Measurements from ENCODE around the gene PRR23E.

PRR23E gene

DNA sequence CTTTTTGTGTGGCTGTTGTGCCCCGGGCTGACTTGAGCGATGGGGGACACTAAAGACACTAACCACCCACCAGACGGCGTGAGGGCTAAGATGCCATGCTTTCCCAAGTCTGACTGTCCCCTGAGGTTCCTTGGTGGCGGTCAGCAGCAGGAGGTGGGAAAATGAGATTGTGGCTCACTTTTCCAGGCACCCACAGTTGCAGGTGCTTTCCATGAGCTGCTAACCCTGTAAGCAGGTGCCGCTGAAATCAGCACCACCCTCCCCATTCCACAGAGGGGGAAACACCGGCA is 17.7 kb downstream of the PRR23E start:
- no peak for FAIRE-seq

DNA sequence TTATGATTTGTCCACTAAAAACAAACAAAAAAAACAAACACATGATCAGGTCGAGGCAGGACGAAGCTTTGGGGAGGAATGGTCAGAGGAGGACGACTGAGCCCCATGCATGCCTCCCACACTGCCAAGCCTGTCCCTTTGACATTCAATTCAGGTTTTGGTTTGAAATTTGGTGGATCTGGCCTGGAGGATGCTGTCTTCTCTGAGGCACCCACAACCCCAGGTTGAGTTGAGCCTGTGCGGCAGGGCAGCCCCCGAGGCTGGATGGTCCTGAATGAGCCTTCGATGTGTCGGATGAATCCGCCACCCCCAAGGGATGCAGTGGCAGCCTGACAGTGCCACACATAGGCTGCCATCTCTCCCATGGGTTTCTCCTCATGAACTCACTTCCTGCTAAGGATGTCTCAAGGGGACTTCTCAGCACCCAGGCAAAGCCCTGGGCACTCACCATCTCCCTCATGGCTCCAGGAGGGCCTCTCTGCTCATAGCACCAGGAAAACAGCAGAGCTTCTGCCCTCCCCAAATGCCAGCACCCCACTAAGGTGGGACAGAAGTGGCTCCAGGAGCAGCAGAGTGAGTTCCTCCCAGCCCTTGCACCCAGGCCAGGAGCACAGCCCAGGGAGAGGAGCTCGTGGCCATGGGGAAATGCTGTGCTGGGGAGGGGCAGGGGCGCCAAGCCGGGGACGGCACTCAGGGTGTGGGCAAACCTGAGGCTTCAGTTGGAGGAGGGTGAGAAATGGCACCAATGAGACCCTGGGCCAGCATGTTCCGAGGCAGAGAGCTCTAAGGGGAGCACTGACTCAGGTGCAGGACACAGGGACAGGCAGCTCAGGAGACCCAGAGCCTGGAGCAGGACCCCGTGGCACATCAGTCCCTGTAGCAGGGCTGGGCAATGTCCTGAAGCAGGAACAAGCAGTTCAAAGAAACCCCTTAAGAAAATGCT is 18.5 kb downstream of the PRR23E start:
- FAIRE-seq = no peak

DNA sequence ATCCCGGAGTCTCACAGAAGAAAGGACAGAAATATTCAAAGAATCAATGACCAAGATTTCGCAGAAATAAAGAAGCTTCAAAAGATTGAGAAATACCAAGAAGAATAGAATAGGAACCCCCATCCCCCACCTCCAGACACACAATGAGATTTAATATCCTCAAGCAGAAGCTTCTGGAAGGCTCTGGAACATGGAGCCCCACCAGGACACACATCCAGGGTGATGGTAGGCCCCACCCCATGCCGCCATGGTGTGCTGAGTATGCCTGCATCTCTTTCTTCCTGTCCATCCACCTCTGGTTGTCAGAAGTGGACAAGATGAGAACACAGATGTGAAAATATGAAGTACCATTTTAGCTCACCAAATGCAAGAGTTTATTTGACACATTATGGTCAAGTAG is 19.3 kb downstream of the PRR23E start:
- no peak for FAIRE-seq

DNA sequence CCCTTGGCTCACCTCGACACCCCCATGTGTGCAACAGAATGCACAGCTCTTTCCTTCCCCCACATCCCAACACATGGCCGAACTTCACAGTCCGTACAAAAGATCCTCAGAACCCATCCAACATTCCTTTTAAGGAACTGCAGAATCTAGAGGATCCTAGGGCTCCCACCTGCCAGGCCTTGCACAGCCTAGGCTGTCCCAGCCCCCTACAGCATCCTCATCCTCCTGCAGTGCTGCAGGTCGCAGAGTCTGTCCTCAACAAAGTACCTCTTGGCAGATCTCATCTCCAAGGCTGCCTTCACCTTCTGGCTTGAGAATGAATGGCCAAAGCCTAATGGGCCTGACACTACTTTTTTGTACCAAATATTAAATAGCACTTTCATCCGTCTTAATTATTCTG is 19.8 kb downstream of the PRR23E start:
- FAIRE-seq = no peak

DNA sequence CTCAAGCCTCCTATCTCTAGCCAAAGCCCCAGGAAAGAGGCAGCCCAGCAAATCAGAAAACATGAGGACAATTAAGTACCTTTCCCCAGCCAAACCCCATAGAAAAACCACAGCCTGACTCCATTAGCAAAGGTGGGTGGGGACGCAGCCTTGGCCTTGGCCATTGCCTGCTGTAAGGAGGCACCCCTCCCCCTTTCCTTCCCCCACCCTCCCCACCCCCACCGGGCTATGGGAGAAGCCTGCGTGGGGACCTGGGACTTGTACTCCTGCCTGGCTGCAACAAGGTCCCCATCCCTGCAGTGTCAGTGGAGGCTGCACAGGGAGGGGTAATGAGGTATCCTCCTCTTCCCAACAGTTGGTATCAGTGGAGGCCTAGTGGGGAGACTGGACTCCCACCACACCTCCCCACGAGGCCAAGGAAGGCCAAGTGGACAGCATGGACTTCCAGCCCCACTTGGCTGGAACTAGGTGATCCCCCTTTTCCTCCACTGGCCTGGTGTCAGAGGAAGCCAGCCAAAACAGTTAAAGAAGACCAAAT is 20.5 kb downstream of the PRR23E start:
- no peak for FAIRE-seq

DNA sequence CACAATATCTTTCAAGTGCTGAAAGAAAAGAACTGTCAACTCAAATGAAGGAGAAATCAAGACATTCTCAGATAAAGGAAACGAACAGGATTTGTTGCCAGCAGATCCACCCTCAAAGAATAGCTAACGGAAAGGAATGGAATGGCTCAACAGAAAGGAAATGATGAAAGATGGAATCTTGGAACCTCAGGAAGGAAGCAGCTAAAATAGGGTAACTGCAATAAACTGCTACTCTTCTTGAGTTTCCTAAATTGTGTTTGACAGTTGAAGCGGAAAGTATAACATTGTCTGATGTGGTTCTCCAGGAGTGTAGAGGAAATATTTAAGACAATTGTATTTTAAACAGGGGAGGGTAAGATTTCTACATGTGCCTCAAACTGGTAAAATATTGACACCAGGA is 22.0 kb downstream of the PRR23E start:
- no peak for FAIRE-seq

DNA sequence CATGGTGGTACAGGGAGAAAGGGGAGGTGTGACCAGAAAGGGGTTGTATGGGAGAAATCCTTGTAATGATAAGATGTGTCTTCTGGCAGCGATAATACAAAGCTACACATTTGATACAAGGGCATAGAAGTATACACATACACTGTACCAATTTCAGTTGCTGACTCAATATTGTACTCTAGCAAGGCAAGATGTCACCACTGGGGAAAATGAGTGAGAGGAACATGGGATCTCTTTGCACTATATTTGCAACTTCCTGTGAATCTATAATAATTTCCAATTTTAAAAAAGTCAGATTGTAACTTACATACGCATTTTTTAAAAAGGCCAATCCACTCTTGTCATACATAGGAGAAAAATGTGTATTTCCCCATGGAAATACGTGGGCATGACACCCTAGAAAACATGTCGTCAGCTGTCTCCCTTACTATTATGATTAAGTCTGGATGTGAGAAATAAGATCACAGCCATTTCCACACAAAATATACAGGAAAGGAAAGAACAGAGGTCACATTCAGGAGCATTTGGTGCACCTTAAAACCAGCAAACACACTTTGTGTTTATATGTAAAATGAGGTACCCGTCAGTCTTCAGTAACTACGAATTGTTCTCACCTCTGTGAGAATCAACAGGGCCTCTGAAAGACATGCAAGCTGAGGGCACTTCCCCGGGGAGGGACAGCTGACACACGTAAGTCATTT is 22.9 kb downstream of the PRR23E start:
- no peak for FAIRE-seq

DNA sequence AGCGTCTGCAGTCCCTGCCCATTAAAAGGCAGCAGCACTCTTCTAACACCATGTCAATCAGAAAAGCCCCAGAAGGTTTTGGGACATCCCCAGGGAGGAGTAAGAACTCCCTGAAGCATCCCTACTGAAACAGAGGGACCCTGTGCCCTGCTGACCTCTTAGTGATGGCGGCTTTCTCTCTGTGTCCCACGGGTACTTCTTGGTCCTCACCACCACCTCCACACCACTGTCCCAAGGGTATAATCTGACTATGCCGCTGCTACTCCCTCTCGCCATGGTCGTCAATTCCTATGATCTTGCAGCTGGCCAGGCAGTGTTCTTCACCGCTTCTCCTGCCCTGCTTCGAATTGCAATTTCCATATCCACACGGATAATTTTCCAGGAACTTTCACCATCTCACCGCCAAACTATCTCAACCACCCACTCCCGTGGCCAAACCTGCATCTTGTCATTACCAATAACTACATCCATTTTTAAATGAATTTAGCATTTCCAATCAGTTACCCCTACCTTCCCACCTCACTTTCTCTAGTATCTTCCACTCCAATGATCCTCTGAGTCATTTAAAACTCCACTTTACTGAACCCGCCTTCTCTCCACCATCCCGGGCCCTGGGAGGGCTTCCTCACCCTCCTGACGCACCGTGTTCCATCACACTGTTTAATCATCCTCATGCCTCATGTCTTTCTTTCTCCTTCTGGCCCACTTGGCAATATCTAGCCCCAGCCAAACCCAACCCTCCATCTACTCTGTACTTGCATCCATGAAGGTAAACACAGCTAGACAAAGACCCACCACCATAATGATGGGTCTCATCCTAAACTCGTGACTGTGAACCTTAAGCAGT is 23.7 kb downstream of the PRR23E start:
- no peak for FAIRE-seq

DNA sequence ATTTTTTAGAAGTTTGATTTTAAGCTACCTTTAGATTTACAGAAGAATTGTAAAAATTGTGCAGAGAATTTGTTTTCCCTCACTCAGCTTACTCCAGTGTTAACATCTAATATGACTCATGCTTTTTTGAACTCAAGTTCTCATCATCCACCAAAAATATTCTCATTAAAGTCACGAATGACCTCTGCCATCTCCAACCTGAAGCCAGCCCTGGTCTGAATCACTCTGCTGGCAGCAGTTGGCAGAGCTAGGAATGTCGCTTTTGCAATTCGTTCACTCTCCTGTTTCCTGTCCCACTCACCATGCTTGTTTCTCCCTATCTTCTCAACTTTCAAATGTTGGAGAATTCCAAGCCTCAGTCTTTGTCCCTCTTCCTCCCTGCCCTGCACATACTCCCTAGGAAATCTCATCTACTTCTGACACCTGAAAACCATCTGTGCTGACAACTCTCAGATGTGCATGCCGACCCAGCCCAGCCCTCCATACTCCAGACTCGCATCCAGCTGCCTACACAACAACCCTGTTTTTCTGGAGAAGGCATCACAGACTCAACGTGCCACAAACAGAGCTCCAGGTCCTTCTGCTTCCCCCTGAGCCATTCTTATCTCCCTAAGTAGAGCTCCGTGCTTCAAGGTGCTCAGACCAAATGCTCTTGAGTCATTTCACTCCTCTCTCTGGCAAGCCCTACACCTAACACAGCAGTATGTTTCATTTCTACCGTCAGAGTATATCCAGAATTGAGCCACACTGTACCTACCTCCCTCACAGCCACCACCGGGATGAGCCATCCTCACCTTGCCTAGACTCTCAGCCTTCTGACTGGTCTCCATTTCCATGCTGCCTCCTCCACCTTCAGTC is 24.9 kb downstream of the PRR23E start:
- no peak for FAIRE-seq

DNA sequence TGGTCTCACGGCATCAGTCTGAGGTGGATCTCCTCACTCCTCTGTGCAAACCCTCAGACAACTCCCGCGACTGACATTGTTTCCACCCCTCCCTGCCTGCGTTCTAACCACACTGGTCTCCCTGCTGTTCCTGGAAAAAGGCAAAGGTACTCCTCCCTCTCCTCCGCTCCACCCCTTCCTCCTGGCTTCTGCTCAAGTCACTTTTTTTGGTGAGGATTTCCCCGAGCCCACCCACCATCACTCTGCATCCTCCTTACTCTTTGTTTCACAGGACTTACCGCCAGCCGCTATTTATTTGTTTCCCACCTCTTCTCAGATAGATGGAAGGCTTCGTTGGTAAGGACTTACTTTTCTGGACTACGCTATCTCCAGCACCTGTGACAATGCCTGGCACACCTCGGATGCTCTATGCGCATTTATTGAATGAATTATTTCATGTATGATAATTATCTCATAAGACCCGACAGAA is 25.6 kb downstream of the PRR23E start:
- FAIRE-seq = no peak

DNA sequence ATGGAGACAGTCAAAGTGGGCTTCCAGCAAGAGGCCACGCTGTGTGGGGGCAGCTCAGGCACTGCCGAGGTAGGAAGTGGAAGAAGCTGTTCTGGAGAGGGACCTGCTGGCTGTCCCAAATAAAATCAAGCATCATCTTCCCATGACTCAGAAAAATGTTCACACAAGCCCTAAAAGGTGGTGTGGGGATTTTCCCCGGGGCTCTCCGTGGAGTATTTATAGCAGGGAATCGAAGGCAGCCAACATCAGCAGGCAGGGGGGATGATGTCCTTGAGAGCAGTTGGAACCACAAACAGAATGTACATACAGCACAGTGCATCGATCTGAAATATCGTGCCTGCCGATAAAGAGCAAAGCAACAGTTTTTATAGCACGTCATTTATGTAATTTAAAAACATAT is 27.6 kb downstream of the PRR23E start:
- FAIRE-seq = no peak

DNA sequence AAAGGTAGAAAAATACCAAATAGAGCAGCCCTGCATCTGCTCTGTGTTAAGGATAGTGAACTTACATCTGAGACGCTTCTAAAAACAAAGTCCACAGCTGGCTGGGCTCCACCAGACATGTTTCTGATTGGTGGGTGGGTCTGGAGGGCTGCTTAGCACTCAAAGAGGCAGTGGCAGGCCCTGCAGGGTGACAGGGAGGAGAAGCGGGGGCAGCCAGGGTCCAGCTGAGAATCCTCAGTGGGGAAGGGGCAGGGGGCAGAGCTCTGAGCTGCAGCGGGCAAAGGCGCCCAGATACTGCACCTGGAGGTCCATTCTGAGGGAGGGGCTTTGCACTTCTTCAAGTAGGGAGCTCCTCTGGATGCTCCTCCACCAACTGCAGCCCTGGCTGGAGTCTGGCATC is 28.1 kb downstream of the PRR23E start:
- FAIRE-seq = no peak

DNA sequence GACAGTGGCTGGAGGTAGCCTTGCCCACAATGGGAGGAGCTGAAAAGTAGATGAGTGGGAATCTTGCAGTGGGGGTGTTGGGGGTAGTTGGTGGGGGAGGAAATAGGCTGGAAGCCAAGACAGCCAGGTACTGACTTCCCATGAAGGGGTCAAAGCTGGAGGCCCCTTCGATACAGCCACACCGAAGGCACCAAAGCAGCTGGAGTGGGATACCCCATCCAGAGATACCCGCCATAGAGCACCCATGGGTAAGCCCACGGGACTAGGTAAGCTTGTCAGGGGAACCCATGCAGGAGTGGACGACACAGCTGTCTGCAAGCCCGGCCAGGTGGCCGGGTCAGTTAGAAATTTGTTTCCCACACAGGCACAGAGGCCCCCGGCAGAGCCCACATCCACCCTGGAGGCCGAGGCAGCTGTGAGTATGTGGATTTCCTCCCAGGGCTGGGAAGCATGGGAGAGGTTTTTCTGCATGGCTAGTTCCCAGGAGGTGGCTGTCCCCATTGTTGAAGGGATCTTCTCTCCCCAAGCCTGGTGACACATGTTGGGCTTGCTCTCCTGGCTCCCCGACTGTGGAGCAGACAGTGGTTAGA is 28.6 kb downstream of the PRR23E start:
- FAIRE-seq = no peak

DNA sequence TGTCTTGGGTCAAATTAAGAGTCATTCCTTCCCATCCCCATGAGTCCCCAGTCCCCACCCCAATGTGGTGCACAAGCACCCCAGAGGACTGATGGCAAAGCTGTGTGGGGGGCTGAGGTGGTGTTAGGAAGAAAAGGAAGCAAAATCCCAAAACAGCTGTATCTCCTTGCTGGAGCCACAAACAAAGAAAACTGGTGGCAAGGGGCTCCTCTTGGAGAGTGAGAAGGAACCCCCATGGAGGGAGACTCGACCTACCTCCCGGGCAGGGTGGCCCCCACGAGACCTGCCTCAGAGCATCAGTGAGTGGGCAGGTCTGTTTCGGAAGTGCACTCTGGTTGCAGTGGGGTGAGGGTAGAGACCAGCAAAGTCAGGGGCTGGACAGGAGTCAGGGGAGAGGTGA is 29.2 kb downstream of the PRR23E start:
- no peak for FAIRE-seq

DNA sequence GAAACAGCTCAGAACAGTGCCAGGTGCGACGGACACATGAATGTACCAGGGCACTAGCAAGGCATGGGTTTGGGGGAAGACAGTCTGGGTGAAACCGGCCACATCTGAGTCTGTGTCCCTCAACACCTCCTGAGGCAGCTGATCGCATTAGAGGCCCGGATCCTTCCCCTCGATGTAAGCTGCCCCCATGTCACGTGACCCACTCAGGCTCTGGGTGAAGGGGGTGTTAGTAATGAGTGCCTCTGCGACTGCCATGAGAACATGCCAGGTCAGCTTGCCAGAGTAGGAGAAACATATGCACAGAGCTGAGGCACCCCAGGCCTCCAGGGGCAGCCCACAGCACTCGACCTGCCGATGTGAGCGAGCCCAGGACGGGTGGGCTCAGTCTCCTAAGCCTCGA is 29.7 kb downstream of the PRR23E start:
- no peak for FAIRE-seq

DNA sequence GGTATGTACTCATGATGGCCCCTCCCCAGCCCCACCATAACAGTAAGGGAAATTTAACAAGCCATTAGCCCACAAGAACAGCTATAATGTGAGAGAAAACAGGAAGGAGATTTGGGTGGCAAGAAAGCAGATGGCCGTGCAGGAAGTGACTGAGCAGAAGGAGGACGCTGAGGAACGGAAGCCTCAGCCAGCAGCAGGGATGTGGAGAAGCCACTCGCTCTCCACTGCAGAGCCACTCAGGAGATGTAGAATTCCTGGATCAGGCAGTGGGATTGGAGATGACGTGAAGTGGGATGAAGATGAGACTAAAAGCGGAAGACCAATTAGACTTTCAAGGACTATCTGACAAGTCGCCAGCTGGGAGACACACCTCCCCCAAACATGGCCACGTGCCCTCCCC is 31.2 kb downstream of the PRR23E start:
- no peak for FAIRE-seq

DNA sequence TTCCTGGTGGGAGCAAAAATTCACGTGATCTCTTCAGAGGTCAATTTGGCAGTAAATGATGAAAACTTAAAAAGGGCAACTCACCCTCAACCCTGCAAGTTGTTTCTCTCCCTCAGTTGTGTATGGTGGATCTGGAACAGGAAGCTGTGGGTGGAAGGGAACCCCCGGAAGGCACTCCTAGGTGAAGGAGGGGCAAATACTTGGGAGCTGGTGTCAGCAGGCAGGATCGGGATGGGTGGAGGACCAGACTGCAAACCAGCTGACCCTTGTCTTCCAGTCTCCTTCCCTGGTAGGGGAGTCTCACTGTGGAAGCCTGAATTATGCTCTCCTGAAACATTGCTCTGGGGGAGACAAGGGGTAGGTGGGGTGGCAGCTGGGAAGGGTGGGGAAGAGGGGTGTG is 33.5 kb downstream of the PRR23E start:
- no peak for FAIRE-seq

DNA sequence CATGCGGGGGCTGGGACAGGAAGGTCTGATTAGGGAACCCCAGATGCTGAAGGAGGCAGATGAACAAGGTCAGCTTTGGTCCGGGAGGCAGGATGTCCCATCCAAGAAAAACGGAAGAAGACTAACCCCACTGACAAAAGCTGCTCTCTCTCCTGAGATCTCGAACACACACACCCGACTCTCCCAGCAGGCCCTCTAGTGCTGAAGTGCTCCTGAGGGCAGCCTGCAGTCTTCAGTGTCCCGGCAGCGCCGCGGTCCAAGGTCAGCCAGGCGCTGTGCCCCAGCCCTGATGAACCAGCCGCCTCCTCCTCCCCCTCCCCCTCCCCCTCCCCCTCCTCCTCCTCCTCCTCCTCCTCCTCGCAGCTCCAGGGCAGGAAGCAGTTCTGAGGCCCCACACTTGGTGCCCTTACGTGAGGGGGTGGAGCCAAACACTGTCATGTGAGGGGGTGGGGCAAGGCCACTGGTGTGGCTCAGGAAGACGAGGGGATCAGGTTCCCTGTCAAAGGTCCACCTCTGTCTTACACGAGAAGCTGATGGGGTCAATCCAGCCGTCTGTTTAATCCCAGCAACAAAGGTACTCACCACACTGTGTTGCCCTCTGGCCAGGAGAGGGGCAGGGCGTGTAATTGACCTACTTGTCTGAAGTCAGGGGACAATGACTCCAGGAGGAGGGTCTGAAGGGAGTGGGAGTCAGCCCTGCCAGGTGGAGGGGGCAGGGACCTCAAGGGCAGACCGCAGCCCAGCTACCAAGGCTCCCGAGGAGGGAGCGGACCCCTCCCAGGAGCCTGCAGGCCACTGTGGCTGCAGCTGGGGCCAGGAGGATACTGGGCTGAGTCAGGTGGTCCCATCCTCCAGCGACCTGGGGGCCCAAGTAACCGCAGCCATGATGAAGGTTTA is 34.3 kb downstream of the PRR23E start:
- FAIRE-seq = no peak

DNA sequence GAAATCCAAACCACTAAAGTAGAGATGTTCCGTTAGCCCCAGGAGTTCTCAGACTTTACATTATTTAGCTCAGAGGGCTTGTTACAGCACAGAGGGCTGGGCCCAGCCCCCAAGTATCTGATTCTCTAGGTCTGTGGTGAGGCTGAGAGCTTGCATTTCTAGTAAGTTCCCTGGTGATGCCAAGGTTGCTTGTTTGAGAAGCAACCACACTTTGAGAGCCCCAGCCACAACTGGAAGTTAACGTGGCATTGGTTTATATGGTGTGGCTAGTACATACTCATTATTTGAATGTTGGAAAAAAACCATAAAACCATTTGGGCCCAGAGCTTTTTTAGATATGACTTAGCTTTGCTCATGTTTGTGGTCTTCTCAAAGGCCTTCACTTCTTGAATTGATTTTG is 35.9 kb downstream of the PRR23E start:
- FAIRE-seq = no peak

DNA sequence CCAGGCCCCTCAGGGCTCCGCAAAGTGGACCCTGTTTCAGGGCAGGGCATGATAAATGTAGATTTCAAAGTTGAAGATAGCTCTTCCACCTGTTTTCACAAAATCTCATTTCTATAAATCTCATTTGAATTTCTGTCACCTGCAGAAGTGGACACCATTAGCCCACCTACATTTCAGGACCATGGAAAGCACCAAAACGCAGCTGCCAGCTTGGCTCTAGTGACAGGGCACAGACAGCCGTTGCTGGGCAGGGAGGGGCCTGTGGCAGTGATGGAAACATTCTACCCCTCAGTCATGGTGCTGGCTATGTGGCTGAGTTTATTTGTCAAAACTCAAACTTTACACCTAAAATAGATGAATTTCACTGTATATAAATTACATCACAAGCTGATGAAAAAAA is 40.4 kb downstream of the PRR23E start:
- FAIRE-seq = no peak

DNA sequence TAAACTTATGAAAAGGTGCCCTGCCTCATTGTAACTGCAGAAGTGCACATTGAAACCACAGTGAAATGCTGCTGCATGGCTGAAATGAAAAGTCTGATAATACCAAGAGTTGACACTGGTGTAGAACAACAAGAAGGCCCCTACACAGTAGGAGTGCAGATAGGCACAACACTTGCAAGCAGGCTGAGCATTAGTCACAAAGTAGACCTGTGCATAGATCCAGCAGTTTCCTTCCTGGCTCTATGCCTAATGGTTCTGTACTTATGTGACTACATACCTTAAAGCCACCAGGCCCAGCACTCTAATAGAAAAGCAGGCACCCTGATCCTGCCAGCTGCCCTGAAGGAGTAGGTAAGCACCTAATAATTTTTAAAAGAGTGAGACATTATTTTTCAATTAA is 41.8 kb downstream of the PRR23E start:
- FAIRE-seq = no peak

Data from A204.1 (cell line).